GM12878 (cell line): ENCODE results near the gene CHRNG. TPM values are rescaled to one million over a fixed set of nuclear protein-coding genes. Genes with fewer than 3 reads are reported as not detected.

Source experiments
- ATAC-seq: fragments of 200-7000 bp; cut with Tn5 transposase; 3 replicates; pipeline ENCODE4 v1.9.1; 2020; ENCODE audit warnings: mild to moderate bottlenecking, moderate library complexity
- BruUV-seq: library from RNA; stranded (reverse); fragments of 400-500 nt; replicated peaks from 2 replicates; lab custom pipeline; 2021; lab: Mats Ljungman, UMichigan
- CTCF ChIA-PET: fragments of 300-600 bp; sonication (Branson Sonifier 250); formaldehyde crosslinking; extraction: SDS; loops from one replicate; lab custom pipeline; 2021; ENCODE audit warnings: inconsistent platforms; lab: Yijun Ruan, JAX
- POLR2A ChIA-PET: fragments of 350-600 bp; formaldehyde crosslinking; extraction: SDS; loops from one replicate; lab custom pipeline; 2021; ENCODE audit warnings: inconsistent platforms; lab: Charles Lee
- RAD21 ChIA-PET: fragments of 300-600 bp; sonication (Branson Sonifier 250); formaldehyde crosslinking; loops from one replicate; lab custom pipeline; 2023; ENCODE audit warnings: antibody characterized with exemption; ENCODE audit not compliant: unreplicated experiment; lab: Charles Lee
- SMC1A ChIA-PET: fragments of 300-600 bp; sonication (Branson Sonifier 250); formaldehyde crosslinking; loops from one replicate; lab custom pipeline; 2023; ENCODE audit not compliant: unreplicated experiment, uncharacterized antibody; lab: Charles Lee
- DNase-seq: peaks from one replicate; pipeline ENCODE4 v3.0.0-alpha.2; 2011; ENCODE audit warnings: low read depth, low spot score
- FAIRE-seq: peaks from 3 replicates; lab custom pipeline; 2011; peaks lifted over from hg19 to GRCh38; lab: Jason Lieb, UNC
- H2AFZ ChIP-seq: 2 replicates; pipeline ENCODE4 v1.6.0; 2011; ENCODE audit warnings: low read depth, low read length, control low read depth; ENCODE audit not compliant: control insufficient read depth
- H3K27ac ChIP-seq: 2 replicates; pipeline ENCODE4 v1.5.1; 2011; ENCODE audit warnings: control low read depth; ENCODE audit not compliant: control insufficient read depth, insufficient read depth
- H3K27me3 ChIP-seq, 2 experiments: replicated peaks in 1 of 2; 2 replicates each; pipeline versions ENCODE4 v1.6.0 to v1.6.1; 2011; ENCODE audit warnings: low read length in 1 of 2; ENCODE audit not compliant: control insufficient read depth in 2 of 2, insufficient read depth in 2 of 2
- H3K36me3 ChIP-seq, 2 experiments: 2 replicates each; pipeline ENCODE4 v1.5.1; 2011; ENCODE audit warnings: low read length in 1 of 2; ENCODE audit not compliant: control insufficient read depth in 2 of 2, insufficient read depth in 2 of 2
- H3K4me1 ChIP-seq: 2 replicates; pipeline ENCODE4 v1.6.1; 2011; ENCODE audit warnings: mild to moderate bottlenecking, low read length, moderate library complexity, mixed read lengths; ENCODE audit not compliant: control insufficient read depth, insufficient read depth
- H3K4me2 ChIP-seq: 2 replicates; pipeline ENCODE4 v1.6.0; 2011; ENCODE audit warnings: control low read depth; ENCODE audit not compliant: control insufficient read depth, insufficient read depth
- H3K4me3 ChIP-seq: fragments of 200-600 bp; sonication (generic); 2 replicates; pipeline ENCODE4 v1.5.1; 2016
- H3K79me2 ChIP-seq: 2 replicates; pipeline ENCODE4 v1.6.0; 2011; ENCODE audit warnings: low read length; ENCODE audit not compliant: control insufficient read depth, insufficient read depth
- H3K9ac ChIP-seq: 2 replicates; pipeline ENCODE4 v1.8.0; 2011; ENCODE audit warnings: low read length, control low read depth, mixed read lengths; ENCODE audit not compliant: control insufficient read depth, insufficient read depth
- H3K9me3 ChIP-seq: replicated peaks from 3 replicates; pipeline ENCODE4 v1.5.1; 2011; ENCODE audit warnings: mild to moderate bottlenecking, low read length; ENCODE audit not compliant: control insufficient read depth, insufficient read depth
- H4K20me1 ChIP-seq: 2 replicates; pipeline ENCODE4 v1.6.0; 2011; ENCODE audit not compliant: control insufficient read depth, insufficient read depth
- BHLHE40 ChIP-seq, 2 experiments: fragments of 450-650 bp in 1 of 2; IDR thresholded peaks; 2 replicates each; pipeline ENCODE4 v1.6.1; 2011 to 2017; ENCODE audit warnings: low read depth in 2 of 2, borderline replicate concordance in 1 of 2, improper control_type of control experiment in 1 of 2, low read length in 1 of 2, mild to moderate bottlenecking in 1 of 2
- BMI1 ChIP-seq: fragments of 450-650 bp; IDR thresholded peaks from 2 replicates; pipeline ENCODE4 v1.6.1; 2016; ENCODE audit warnings: mild to moderate bottlenecking, moderate library complexity, borderline replicate concordance
- EP300 ChIP-seq, 2 experiments: fragments of 150-350 bp in 1 of 2; IDR thresholded peaks; 2 replicates each; pipeline ENCODE4 v1.6.1; 2011 to 2012; ENCODE audit warnings: low read depth in 2 of 2, low read length in 2 of 2, borderline replicate concordance in 1 of 2, improper control_type of control experiment in 1 of 2, inconsistent platforms in 1 of 2; ENCODE audit not compliant: control insufficient read depth in 1 of 2
- GATAD2B ChIP-seq: fragments of 450-650 bp; conservative IDR thresholded peaks from 2 replicates; pipeline ENCODE4 v1.6.1; 2017; ENCODE audit warnings: low read depth, mild to moderate bottlenecking, moderate library complexity
- KAT2A ChIP-seq: conservative IDR thresholded peaks from 2 replicates; pipeline ENCODE4 v1.6.1; 2011; ENCODE audit warnings: low read depth, low read length; ENCODE audit not compliant: control insufficient read depth
- KDM1A ChIP-seq: fragments of 200-600 bp; sonication (generic); IDR thresholded peaks from 2 replicates; pipeline ENCODE4 v1.6.1; 2016; ENCODE audit warnings: borderline replicate concordance
- RUNX3 ChIP-seq: IDR thresholded peaks from 2 replicates; pipeline ENCODE4 v1.6.1; 2012; ENCODE audit warnings: low read length, inconsistent platforms
- WGBS: methylation state at CpG from one replicate; pipeline ENCODE4 v1.1.6; 2016; ENCODE audit warnings: low lambda C conversion rate; ENCODE audit not compliant: insufficient replicate concordance, insufficient coverage; ENCODE audit errors: missing lambda C conversion rate; 5-methylcytosine and 5-hydroxymethylcytosine counted together
- in situ Hi-C: fragments of 300-500 bp; cut with MboI; formaldehyde crosslinking; loops from 9 replicates; pipeline ENCODE4 v1.14.3; 2018; ENCODE audit warnings: mixed read lengths
- intact Hi-C: fragments of 100-400 bp; cut with micrococcal nuclease; formaldehyde crosslinking; loops from one replicate; pipeline ENCODE4 v1.14.2; 2022; ENCODE audit not compliant: unreplicated experiment
- polyA plus RNA-seq, 11 experiments: library from polyadenylated mRNA; depleted of rRNA in 4 of 11; unstranded in 6 of 11; stranded (reverse) in 5 of 11; fragments of >200 nt; fragmentation: Nextera tagmentation in 4 of 11; fragmentation: Illumina TruSeq in 1 of 11; extraction: Ambion mirVana in 4 of 11; extraction: Trizol in 1 of 11; gene quantifications; 1 replicate in 1 of 11; 2 replicates in 10 of 11; pipeline versions ENCODE4 v1.2.1 to v1.2.3, GENCODE V29; 2011 to 2016; ENCODE audit warnings: inconsistent platforms in 2 of 11, missing spikeins in 2 of 11, low read depth in 1 of 11
- total RNA-seq, 4 experiments: library from RNA; depleted of rRNA in 3 of 4; stranded (reverse); fragments of >200 nt in 3 of 4; fragmentation: Illumina TruSeq in 1 of 4; extraction: Trizol in 1 of 4; gene quantifications; 2 replicates each; pipeline versions ENCODE4 v1.2.1 to v1.2.3, GENCODE V29; 2013 to 2021
- TF ChIP-seq, protein P1 (sequence below): IDR thresholded peaks from 2 replicates; pipeline ENCODE4 v1.6.1; 2012; ENCODE audit warnings: mild to moderate bottlenecking, low read depth, low read length
- TF ChIP-seq, protein P2 (sequence below): fragments of 450-650 bp; IDR thresholded peaks from 2 replicates; pipeline ENCODE4 v1.6.1; 2017; ENCODE audit warnings: mild to moderate bottlenecking, low read depth, inconsistent platforms; ENCODE audit not compliant: poor library complexity, severe bottlenecking

Gene CHRNG
- total and polyA plus RNA-seq, 10 of the 15 experiments (the other 5 are each of a cell fraction or from before 2014, with no cell fraction given), result 0.17 TPM; not detected in 9

DNA sequence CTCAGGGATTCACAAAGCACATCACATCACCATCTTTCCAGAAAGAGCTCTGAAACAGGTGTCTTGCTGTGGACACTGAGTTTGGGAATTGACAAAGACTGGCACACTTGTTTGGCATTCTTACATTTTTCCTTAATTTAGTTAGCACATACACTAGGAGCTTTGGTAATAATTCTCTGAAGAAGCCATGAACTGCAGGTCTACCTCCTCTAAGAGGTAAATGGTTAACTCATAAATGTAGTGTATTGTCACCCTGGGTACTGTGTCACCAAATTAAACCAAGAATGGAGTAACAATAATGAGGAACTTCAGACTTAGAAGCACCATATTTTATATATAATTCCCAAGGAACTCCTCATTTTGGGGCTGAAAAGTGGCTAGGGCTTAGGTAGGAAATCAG lies 33.5 kb downstream of the CHRNG start:
- intact Hi-C loops (no loop called here), in situ Hi-C loops (no loop called here)
- RAD21 ChIA-PET, result no interaction called here
- FAIRE-seq (no peak), DNase-seq (no peak), ATAC-seq (no peak)
- CTCF ChIA-PET, result interaction anchor here (0.7 to 0.8 kb wide), 2 partner anchors 38 to 1355 kb away, joined by 3 read pairs; no protein-coding TSS in a partner anchor
- Histone ChIP-seq H3K36me3 (peaks cover 7 to 37% of the 10 kb centered on the region in 2 experiments), H3K79me2 (no peaks in the 10 kb centered on the region), H3K4me2 (no peak overlapping the region), H3K9ac (no peak overlapping the region), H3K9me3 (no peaks in the 10 kb centered on the region), H3K4me3 (no peak overlapping the region), H3K27ac (no peak overlapping the region), H3K27me3 (no peaks in the 10 kb centered on the region), H2AFZ (no peak overlapping the region), H4K20me1 (no peaks in the 10 kb centered on the region), H3K4me1 (no peaks in the 10 kb centered on the region)
- SMC1A ChIA-PET, result no interaction called here
- POLR2A ChIA-PET, result no interaction called here
- BruUV-seq, result no TSS peak
- TF ChIP-seq BHLHE40 (IDR thresholded peaks at IDR 0.05; ENCODE audit: borderline replicate concordance in 1 of 2, low read depth in 2 of 2, low read length in 1 of 2), result no peak

- intact Hi-C loops (no loop called here), in situ Hi-C loops (no loop called here)
- Histone ChIP-seq H4K20me1 (no peaks in the 10 kb centered on the region), H3K4me2 (no peak overlapping the region), H3K27ac (no peak overlapping the region), H3K9ac (no peak overlapping the region), H3K36me3 (peaks cover 5 to 33% of the 10 kb centered on the region in 2 experiments), H3K27me3 (no peaks in the 10 kb centered on the region), H3K4me1 (no peaks in the 10 kb centered on the region), H3K4me3 (no peak overlapping the region), H2AFZ (no peak overlapping the region), H3K9me3 (no peaks in the 10 kb centered on the region), H3K79me2 (no peaks in the 10 kb centered on the region)
- no peak for ATAC-seq
- ChIA-PET POLR2A (no interaction called here), CTCF (no interaction called here), SMC1A (no interaction called here), RAD21 (no interaction called here)
- DNase-seq, result no peak
- FAIRE-seq, result no peak
- 98% methylated on average over 8 of the region's 8 CpGs for WGBS
- BruUV-seq, result no TSS peak
- no peak for TF ChIP-seq KDM1A
- TF ChIP-seq, protein P1, sequence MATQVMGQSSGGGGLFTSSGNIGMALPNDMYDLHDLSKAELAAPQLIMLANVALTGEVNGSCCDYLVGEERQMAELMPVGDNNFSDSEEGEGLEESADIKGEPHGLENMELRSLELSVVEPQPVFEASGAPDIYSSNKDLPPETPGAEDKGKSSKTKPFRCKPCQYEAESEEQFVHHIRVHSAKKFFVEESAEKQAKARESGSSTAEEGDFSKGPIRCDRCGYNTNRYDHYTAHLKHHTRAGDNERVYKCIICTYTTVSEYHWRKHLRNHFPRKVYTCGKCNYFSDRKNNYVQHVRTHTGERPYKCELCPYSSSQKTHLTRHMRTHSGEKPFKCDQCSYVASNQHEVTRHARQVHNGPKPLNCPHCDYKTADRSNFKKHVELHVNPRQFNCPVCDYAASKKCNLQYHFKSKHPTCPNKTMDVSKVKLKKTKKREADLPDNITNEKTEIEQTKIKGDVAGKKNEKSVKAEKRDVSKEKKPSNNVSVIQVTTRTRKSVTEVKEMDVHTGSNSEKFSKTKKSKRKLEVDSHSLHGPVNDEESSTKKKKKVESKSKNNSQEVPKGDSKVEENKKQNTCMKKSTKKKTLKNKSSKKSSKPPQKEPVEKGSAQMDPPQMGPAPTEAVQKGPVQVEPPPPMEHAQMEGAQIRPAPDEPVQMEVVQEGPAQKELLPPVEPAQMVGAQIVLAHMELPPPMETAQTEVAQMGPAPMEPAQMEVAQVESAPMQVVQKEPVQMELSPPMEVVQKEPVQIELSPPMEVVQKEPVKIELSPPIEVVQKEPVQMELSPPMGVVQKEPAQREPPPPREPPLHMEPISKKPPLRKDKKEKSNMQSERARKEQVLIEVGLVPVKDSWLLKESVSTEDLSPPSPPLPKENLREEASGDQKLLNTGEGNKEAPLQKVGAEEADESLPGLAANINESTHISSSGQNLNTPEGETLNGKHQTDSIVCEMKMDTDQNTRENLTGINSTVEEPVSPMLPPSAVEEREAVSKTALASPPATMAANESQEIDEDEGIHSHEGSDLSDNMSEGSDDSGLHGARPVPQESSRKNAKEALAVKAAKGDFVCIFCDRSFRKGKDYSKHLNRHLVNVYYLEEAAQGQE, result no peak
- no peak for TF ChIP-seq RUNX3
- TF ChIP-seq BMI1, result no peak
- no peak for TF ChIP-seq EP300 (IDR thresholded peaks at IDR 0.05; ENCODE audit: borderline replicate concordance in 1 of 2, control insufficient read depth in 1 of 2, low read depth in 2 of 2, low read length in 2 of 2)
- no peak for TF ChIP-seq KAT2A
- TF ChIP-seq, protein P2, sequence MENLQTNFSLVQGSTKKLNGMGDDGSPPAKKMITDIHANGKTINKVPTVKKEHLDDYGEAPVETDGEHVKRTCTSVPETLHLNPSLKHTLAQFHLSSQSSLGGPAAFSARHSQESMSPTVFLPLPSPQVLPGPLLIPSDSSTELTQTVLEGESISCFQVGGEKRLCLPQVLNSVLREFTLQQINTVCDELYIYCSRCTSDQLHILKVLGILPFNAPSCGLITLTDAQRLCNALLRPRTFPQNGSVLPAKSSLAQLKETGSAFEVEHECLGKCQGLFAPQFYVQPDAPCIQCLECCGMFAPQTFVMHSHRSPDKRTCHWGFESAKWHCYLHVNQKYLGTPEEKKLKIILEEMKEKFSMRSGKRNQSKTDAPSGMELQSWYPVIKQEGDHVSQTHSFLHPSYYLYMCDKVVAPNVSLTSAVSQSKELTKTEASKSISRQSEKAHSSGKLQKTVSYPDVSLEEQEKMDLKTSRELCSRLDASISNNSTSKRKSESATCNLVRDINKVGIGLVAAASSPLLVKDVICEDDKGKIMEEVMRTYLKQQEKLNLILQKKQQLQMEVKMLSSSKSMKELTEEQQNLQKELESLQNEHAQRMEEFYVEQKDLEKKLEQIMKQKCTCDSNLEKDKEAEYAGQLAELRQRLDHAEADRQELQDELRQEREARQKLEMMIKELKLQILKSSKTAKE, result no peak
- no peak for TF ChIP-seq GATAD2B
Observed at GRCh38 chr2:232573771-232574435, 34.4 kb downstream of the CHRNG start.
